K562 treated with DMSO at 1 percent for 48 hours (cell line): ENCODE results near the gene AKAP13. TPM values are rescaled to one million over a fixed set of nuclear protein-coding genes. Genes with fewer than 3 reads are reported as not detected.

Experiments
- total RNA-seq: library from RNA; unstranded; fragments of 300-600 nt; gene quantifications from 2 replicates; pipeline ENCODE4 v1.2.3, GENCODE V29; 2022; ENCODE audit warnings: low replicate concordance; ENCODE audit errors: extremely low read depth

AKAP13 gene
- total RNA-seq: not detected in 2 replicates

GRCh38 chr15:85380217-85380811 lies at the start of gene AKAP13:
Gene AKAP13 (plus strand): TSS chr15:85380603. CDS start chr15:85485721, 105,118 bp downstream.

GRCh38 chr15:85794598-85795336 lies 414.4 kb downstream of the AKAP13 start, which contains the start of gene KLHL25:
Gene KLHL25 (minus strand): TSS chr15:85794925. CDS start chr15:85769810, 25,115 bp downstream.

